Omental fat pad (tissue), 4 donors: ENCODE data around the gene NQO2. TPM values are rescaled to one million over a fixed set of nuclear protein-coding genes. Genes with fewer than 3 reads are reported as not detected.
"Not testable (repeated sequence)": the region's sequence is repeated elsewhere in the genome, so short reads cannot be mapped to it uniquely, and the experiment has no call there.

Source experiments
- ATAC-seq: fragments of 150-250 bp; one replicate; pipeline ENCODE4 v1.9.1; 2016; ENCODE audit warnings: mild to moderate bottlenecking, moderate library complexity; ENCODE audit not compliant: low FRiP score
- DNase-seq: peaks from one replicate; pipeline ENCODE4 v3.0.0-alpha.2; 2019; ENCODE audit warnings: low spot score
- total RNA-seq, 4 donors: library from RNA; depleted of rRNA; stranded (reverse); fragments of >200 nt; gene quantifications; one replicate each; pipeline ENCODE4 v1.1.0, GENCODE V29; 2016
- TF ChIP-seq, protein P1 (sequence below), 3 donors: fragments of 450-650 bp; IDR thresholded peaks; one replicate each; pipeline ENCODE4 v1.5.1; 2016 to 2017; ENCODE audit warnings: antibody characterized with exemption in 3 of 3, mild to moderate bottlenecking in 3 of 3, moderate library complexity in 2 of 3

The NQO2 gene
- total RNA-seq, 4 donors from 2014 or later: 32.9 to 54.0 (median 48.1) TPM

DNA sequence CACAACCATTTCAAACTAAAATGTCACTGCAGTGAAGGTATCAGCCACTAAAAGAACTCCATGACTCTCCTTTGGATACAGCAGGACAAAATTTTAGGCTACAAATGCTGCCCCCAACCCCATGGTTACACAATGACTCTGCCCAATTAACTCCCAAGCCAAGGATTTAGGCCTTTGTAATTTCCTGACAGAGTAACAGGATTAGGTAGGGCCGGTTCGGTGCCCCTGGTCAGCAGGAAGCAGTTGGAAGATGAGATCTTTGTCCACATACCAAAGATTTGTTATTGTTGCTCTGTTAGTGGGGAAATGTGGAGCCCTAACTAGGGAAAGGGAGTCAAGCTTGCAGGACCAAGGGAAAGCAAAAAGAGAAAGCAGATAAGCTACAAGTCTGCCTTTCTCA, 41.9 kb downstream of the NQO2 start:
- ATAC-seq (no peak), DNase-seq (no peak)
- TF ChIP-seq, protein P1, sequence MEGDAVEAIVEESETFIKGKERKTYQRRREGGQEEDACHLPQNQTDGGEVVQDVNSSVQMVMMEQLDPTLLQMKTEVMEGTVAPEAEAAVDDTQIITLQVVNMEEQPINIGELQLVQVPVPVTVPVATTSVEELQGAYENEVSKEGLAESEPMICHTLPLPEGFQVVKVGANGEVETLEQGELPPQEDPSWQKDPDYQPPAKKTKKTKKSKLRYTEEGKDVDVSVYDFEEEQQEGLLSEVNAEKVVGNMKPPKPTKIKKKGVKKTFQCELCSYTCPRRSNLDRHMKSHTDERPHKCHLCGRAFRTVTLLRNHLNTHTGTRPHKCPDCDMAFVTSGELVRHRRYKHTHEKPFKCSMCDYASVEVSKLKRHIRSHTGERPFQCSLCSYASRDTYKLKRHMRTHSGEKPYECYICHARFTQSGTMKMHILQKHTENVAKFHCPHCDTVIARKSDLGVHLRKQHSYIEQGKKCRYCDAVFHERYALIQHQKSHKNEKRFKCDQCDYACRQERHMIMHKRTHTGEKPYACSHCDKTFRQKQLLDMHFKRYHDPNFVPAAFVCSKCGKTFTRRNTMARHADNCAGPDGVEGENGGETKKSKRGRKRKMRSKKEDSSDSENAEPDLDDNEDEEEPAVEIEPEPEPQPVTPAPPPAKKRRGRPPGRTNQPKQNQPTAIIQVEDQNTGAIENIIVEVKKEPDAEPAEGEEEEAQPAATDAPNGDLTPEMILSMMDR (IDR thresholded peaks at IDR 0.05): no peak

DNA sequence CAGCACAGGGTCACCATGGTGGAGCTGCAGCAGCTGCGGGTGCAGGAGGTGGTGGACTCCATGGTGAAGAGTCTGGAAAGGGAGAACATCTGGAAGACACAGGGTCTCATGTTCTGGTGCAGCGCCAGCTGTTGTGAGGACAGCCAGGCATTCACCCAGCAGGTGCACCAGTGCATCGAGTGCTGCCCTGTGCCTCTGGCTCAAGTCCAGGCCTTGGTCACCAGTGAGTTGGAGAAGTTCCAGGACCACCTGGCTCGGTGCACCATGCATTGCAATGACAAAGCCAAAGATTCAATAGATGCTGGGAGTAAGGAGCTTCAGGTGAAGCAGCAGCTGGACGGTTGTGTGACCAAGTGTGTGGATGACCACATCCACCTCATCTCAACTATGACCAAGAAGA, 45.7 kb downstream of the NQO2 start:
- TF ChIP-seq, protein P1 (IDR thresholded peaks at IDR 0.05): no peak

DNA sequence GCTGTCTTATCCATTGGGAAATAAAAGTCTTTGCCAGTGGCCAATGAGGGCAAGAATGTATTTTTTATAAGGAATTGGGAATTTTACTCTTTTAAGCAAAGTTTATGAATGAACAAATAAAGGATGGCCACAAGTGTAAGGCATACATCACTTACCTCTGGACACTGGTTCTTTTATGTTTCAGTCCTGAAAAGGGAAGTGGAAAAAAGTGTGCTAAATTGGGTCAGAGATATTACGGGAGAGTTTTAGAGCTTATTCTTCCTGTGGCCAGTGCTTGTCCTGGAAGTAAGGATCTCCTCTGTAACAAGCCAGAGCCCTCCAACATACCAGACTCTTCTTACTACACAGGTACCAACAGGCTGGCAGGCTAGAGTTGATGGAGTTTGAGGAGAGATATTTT, 46.1 kb downstream of the NQO2 start:
- TF ChIP-seq, protein P1 (IDR thresholded peaks at IDR 0.05): no peak
- DNase-seq: no peak
- no peak for ATAC-seq

More for the DNA sequence above, 45.7 kb downstream of the NQO2 start:
- DNase-seq (no peak), ATAC-seq (no peak)

DNA sequence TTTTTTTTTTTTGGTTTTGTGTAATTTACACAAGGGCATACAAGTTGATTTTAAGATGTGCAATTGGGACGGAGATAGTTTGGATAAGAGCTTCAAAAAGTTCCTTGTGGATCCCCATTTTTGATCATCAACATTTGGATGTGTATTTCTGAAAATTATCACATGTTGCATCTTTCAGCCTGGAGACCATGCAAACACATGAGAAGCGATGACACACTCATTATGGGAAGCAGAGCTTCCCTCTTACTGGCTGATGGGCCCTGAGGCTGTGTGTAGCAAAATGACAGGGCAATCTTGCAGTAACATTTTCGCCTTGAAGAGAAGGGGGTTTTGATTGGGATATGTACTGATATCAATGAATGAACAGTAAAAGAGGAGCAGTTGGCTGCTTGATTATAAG, 46.6 kb downstream of the NQO2 start:
- ATAC-seq: no peak
- TF ChIP-seq, protein P1 (IDR thresholded peaks at IDR 0.05): no peak
- no peak for DNase-seq

DNA sequence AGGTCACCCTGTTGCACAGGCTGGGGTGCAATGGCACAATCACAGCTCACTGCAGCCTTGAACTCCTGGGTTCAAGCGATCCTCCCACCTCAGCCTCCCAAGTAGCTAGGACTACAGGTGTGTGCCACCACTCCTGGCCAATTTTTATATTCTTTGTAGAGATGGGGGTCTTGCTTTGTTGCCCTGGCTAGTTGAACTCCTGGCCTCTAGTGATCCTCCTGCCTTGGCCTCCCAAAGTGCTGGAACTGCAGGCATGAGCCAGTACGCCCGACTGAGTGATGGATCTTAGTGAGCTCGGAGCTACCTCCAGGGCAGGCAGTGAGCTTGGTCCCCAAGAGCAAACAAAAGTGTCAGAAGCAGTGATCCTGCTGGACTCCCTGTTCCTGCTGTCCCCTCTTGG, 48.3 kb downstream of the NQO2 start:
- not testable (repeated sequence) for ATAC-seq, DNase-seq

DNA sequence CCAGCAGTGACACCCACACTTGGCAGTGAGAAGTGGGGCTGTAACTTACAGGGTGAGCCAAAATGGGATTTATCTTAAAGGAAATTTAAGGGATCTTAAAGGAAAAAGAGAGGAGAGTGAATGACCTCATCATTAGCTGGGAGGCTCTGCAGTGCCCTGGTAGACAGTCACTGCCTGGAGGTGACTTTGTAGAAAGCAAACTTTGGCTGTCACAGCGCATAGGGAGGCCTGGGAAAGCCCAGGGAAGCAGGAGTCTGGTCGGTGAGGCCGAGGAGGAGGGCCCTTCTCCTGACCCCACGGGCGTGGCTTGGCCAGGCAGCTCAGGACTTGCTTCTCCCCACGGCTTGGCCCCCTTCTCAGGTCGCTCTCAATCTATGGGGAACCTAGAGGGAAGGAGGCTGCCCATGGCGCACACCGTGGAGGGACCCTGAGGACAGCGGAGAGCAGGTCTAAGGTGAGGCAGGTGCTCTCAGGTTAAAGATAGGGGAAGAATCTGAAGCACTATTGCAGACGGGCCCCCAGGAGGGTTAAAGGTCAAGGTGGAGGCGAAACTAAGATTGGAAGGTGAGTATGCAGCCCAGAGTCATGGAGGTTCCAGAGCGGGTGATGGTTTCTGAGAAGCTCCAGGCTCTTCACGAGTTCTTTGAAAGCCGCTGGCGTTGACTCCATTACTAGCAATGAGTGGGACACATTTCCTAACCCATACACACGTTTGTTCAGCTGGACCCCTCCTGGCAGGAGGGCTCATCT, 53.0 kb downstream of the NQO2 start:
- TF ChIP-seq, protein P1 (IDR thresholded peaks at IDR 0.05): no peak
- no peak for ATAC-seq
- no peak for DNase-seq

DNA sequence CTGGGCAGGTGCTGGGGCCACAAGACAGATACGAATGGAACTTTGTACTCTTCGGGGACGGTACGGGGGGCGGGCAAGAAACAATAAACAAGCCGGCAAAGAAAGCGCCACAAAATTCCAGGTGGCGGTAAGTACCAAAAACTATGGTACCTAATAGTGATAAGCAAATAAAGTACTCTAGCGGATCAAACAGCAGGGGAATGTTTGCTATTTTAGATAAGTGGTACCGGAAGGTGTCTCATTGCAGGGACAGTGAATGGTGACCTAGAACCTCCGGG, 53.5 kb downstream of the NQO2 start:
- DNase-seq (no peak), ATAC-seq (no peak)

DNA sequence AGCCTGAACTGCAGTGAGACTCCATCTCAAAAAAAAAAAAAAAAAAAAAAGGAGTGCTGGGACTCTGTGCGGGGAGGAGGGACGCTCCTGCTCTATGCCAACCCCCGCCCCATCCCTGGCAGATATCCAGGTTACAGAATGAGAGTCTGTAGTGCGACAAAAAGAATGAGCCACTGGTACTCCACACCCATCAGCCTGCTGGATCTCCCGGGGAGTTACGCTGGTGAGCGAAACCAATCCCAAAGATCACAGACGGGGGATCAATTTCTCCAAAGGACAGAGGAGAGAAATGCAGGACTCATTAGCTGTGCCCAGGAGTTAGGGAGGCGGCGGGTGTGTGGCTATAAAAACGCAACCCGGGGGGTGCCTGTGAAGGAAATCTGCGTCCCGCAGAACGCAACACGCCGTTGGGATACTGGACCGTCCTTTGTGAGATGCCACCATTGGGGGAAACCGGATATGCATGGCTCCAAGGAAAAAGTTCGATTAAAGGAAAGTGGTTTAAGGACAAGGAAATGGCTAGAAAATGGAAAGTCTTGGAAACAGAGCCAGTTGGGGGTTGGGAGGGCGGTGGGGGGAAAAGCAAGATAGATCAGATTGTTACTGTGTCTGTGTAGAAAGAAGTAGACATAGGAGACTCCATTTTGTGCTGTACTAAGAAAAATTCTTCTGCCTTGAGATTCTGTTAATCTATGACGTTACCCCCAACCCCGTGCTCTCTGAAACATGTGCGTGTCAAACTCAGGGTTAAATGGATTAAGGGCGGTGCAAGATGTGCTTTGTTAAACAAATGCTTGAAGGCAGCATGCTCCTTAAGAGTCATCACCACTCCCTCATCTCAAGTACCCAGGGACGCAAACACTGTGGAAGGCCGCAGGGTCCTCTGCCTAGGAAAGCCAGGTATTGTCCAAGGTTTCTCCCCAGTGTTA, 54.8 kb downstream of the NQO2 start:
- not testable (repeated sequence) for DNase-seq

More for the DNA sequence above, 53.5 kb downstream of the NQO2 start:
- TF ChIP-seq, protein P1 (IDR thresholded peaks at IDR 0.05): no peak

DNA sequence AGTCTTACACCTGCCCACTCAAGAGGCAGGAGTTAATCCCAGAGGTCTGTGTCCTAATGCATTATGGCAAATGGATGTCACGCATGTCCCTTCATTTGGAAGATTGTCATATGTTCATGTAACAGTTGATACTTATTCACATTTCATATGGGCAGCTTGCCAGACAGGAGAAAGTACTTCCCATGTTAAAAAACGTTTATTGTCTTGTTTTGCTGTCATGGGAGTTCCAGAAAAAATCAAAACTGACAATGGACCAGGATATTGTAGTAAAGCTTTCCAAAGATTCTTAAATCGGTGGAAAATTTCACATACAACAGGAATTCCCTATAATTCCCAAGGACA, 55.4 kb downstream of the NQO2 start:
- DNase-seq, ATAC-seq: not testable (repeated sequence)

More for the DNA sequence above, 54.8 kb downstream of the NQO2 start:
- not testable (repeated sequence) for ATAC-seq
